HT1080 (cell line): Measurements from ENCODE around the gene C16orf96. TPM values are rescaled to one million over a fixed set of nuclear protein-coding genes. Genes with fewer than 3 reads are reported as not detected.

ENCODE experiments used
- DNase-seq: peaks from one replicate; pipeline ENCODE4 v3.0.0-alpha.2; 2015; ENCODE audit warnings: low read depth
- small RNA-seq: library from RNA; depleted of rRNA; stranded (forward); fragments of <200 nt; gene quantifications from one replicate; pipeline ENCODE3, GENCODE V24; 2014
- total RNA-seq: library from RNA; depleted of rRNA; stranded (reverse); fragments of >200 nt; shearing (Covaris generic); gene quantifications from 2 replicates; pipeline ENCODE4 v1.2.3, GENCODE V29; 2014; rRNA removed

Gene C16orf96
- total RNA-seq, 1 experiment from 2014 or later = not detected

GRCh38 chr16:4641895-4642294 lies 85.8 kb downstream of the C16orf96 start:
- DNase-seq = no peak

GRCh38 chr16:4646773-4647643 lies 90.9 kb downstream of the C16orf96 start:
- DNase-seq = no peak

- no peak for DNase-seq
Observed at GRCh38 chr16:4647644-4647980, 91.5 kb downstream of the C16orf96 start.

- no peak for DNase-seq
Observed at GRCh38 chr16:4648917-4649316, 92.8 kb downstream of the C16orf96 start.

- no peak for DNase-seq
Observed at GRCh38 chr16:4649744-4650442, 93.8 kb downstream of the C16orf96 start.

Small RNA genes lying within 50 kb of the gene (small RNA-seq; reads per million reads assigned to genes)
- not detected for gene RN7SL850P

Other genes starting within 250 kb of the C16orf96 start
- 0.84 and 2.8 TPM in 2 replicates for gene GLIS2, start 240.3 kb upstream of the C16orf96 start, total RNA-seq
- gene PAM16, start 205.0 kb upstream of the C16orf96 start, total RNA-seq = 77.8 and 107 TPM in 2 replicates
- gene VASN, start 184.5 kb upstream of the C16orf96 start, total RNA-seq = 3.4 and 4.9 TPM in 2 replicates
- 19.2 and 24.9 TPM in 2 replicates for gene CORO7, start 139.7 kb upstream of the C16orf96 start, total RNA-seq
- gene DNAJA3, start 130.5 kb upstream of the C16orf96 start, total RNA-seq = 99.6 and 113 TPM in 2 replicates
- 33.8 and 37.6 TPM in 2 replicates for gene NMRAL1, start 81.7 kb upstream of the C16orf96 start, total RNA-seq
- 84.1 and 92.2 TPM in 2 replicates for gene HMOX2, start 79.9 kb upstream of the C16orf96 start, total RNA-seq
- gene CDIP1, start 17.6 kb upstream of the C16orf96 start, total RNA-seq = 14.1 and 21.8 TPM in 2 replicates
- gene UBALD1, start 58.5 kb downstream of the C16orf96 start, total RNA-seq = 30.4 and 44.2 TPM in 2 replicates
- gene MGRN1, start 68.5 kb downstream of the C16orf96 start, total RNA-seq = 13.3 and 24.0 TPM in 2 replicates
- 23.5 and 27.3 TPM in 2 replicates for gene NUDT16L1, start 137.2 kb downstream of the C16orf96 start, total RNA-seq
- gene ANKS3, start 177.9 kb downstream of the C16orf96 start, total RNA-seq = 19.7 and 24.8 TPM in 2 replicates
- gene DNAAF8, start 178.2 kb downstream of the C16orf96 start, total RNA-seq = 2.5 TPM in 1 of 2 replicates, not detected in the other
- gene ZNF500, start 210.8 kb downstream of the C16orf96 start, total RNA-seq = 8.5 and 10.6 TPM in 2 replicates
- not detected in 2 replicates for gene SEPTIN12, start 232.0 kb downstream of the C16orf96 start, total RNA-seq
- not detected in 2 replicates for gene SMIM22, start 239.0 kb downstream of the C16orf96 start, total RNA-seq
- 5.7 and 7.6 TPM in 2 replicates for gene ROGDI, start 246.3 kb downstream of the C16orf96 start, total RNA-seq